Adrenal gland (tissue), 5 donors: ENCODE data around the gene TOR2A.

Source experiments
- POLR2A ChIP-seq, 2 donors: fragments of 450-650 bp; IDR thresholded peaks; one replicate each; pipeline ENCODE4 v1.6.1; 2017; ENCODE audit warnings: antibody characterized with exemption in 2 of 2, mild to moderate bottlenecking in 2 of 2, moderate library complexity in 1 of 2
- TF ChIP-seq, protein P1 (sequence below), 6 experiments: fragments of 450-650 bp in 4 of 6; fragments of 200-600 bp in 2 of 6; sonication (generic) in 1 of 6; IDR thresholded peaks; 1 replicate in 5 of 6; 2 replicates in 1 of 6; pipeline versions ENCODE4 v1.5.1 to v1.8.0; 2016 to 2021; ENCODE audit warnings: antibody characterized with exemption in 6 of 6, mild to moderate bottlenecking in 2 of 6, moderate library complexity in 1 of 6
- donor health status: DM: no; HTN: no; CAD: no.

DNA sequence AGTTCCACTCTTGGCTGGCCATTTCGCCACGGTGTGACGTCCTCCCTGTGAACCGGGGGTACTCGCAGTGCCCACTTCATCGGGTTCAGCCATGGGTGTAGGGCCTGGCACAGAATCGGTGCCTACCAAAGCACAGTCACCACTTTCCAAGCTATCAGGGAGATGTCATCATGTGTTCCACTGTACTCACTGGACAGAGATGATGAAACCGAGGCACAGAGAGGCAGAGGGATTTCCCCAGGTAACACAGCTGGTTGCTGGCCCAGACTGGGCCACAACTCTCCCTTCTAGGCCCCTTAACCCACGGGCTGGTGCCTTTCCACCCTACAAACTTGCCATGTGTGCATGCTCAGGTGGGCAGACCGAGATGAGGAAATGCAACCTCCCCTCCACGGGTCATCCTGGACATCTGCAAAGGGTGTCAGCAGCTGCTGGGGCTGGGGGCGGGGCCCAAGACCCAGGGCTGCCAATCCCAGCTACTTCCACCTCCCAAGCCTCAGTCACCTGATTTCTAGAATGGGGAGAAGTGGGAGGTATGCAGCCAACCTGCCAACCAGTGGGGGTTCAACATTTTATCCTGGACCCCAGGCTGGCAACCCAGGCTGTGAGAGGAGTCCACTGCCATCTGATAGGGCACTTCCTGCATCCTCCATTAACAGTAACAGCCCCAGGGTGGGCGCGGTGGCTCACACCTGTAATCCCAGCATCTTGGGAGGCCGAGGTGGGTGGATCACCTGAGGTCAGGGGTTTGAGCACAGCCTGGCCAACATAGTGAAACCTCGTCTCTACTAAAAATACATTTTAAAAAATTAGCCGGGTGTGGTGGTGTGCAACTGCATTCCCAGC is 44.3 kb upstream of the TOR2A start:
- TF ChIP-seq, protein P1, sequence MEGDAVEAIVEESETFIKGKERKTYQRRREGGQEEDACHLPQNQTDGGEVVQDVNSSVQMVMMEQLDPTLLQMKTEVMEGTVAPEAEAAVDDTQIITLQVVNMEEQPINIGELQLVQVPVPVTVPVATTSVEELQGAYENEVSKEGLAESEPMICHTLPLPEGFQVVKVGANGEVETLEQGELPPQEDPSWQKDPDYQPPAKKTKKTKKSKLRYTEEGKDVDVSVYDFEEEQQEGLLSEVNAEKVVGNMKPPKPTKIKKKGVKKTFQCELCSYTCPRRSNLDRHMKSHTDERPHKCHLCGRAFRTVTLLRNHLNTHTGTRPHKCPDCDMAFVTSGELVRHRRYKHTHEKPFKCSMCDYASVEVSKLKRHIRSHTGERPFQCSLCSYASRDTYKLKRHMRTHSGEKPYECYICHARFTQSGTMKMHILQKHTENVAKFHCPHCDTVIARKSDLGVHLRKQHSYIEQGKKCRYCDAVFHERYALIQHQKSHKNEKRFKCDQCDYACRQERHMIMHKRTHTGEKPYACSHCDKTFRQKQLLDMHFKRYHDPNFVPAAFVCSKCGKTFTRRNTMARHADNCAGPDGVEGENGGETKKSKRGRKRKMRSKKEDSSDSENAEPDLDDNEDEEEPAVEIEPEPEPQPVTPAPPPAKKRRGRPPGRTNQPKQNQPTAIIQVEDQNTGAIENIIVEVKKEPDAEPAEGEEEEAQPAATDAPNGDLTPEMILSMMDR (IDR thresholded peaks at IDR 0.05), result no peak
- TF ChIP-seq POLR2A (IDR thresholded peaks at IDR 0.05), result no peak
